ENCODE measurements around the gene A3GALT2. TPM values are rescaled to one million over a fixed set of nuclear protein-coding genes. Genes with fewer than 3 reads are reported as not detected.

The A3GALT2 gene
- total and polyA plus RNA-seq, 9 of the 15 experiments (the other 6 are each of a cell fraction or from before 2014, with no cell fraction given), result not detected

- H3K27ac ChIP-seq (ENCODE audit: extremely low read depth, low read depth, low read length), result no peak overlapping the region
- ChIA-PET CTCF (ENCODE audit: low intra/inter-chr PET ratio) (interaction anchor here (1.3 kb wide), 1 partner anchor 10 kb away, joined by 5 read pairs; no protein-coding TSS in a partner anchor), POLR2A (interaction anchor here (0.9 kb wide), 1 partner anchor 9 kb away, joined by 3 read pairs; no protein-coding TSS in a partner anchor)
- DNase-seq (ENCODE audit: extremely low read depth in 1 of 4, low spot score in 3 of 4), result no peak
- ATAC-seq, result no peak
- H3K9me1 ChIP-seq (ENCODE audit: control insufficient read depth, insufficient read depth, low read length), result no peaks in the 10 kb centered on the region
- no peaks in the 10 kb centered on the region for H3K79me2 ChIP-seq (ENCODE audit: control insufficient read depth, insufficient read depth, low read length)
- H3K36me3 ChIP-seq (ENCODE audit: control insufficient read depth, insufficient read depth, low read length), result no peaks in the 10 kb centered on the region
- no peak overlapping the region for H3K4me2 ChIP-seq (ENCODE audit: insufficient read depth, low read length)
- in situ Hi-C loops (cut with MboI) (no loop called here), intact Hi-C loops (cut with micrococcal nuclease) (no loop called here)
- H3K9me3 ChIP-seq (replicated peaks; ENCODE audit: control insufficient read depth, insufficient read depth, low read depth, low read length), result no peaks in the 10 kb centered on the region
- no peak for FAIRE-seq
- H2AFZ ChIP-seq (ENCODE audit: low read depth, low read length), result no peak overlapping the region
- no peaks in the 10 kb centered on the region for H3K27me3 ChIP-seq (ENCODE audit: control insufficient read depth in 2 of 2, insufficient read depth in 2 of 2, low read length in 2 of 2)
- H4K20me1 ChIP-seq (replicated peaks; ENCODE audit: control insufficient read depth, insufficient read depth, low read length), result peaks cover 11% of the 10 kb centered on the region; the same call in 1 of the 2 replicates
- peaks cover 7 to 18% of the 10 kb centered on the region in 2 experiments for H3K4me1 ChIP-seq (replicated peaks in 1 of 2; ENCODE audit: control insufficient read depth in 2 of 2, insufficient read depth in 2 of 2, low read length in 2 of 2)
- H3K4me3 ChIP-seq, result no peak overlapping the region
- WGBS (ENCODE audit: insufficient coverage, low coverage, missing lambda C conversion rate), result 26% methylated on average over 4 of the region's 4 CpGs
- H3K9ac ChIP-seq (ENCODE audit: insufficient read depth in 1 of 2, low read depth in 2 of 2, low read length in 2 of 2), result no peak overlapping the region
- BruUV-seq (replicated peaks), result no TSS peak
- no peak for TF ChIP-seq RREB1 (CRISPR knock-in tag; IDR thresholded peaks at IDR 0.05)
- no peak for TF ChIP-seq SAP30 (IDR thresholded peaks at IDR 0.05; ENCODE audit: borderline replicate concordance, insufficient read depth, low read depth, low read length, poor library complexity, severe bottlenecking)
- no peak for TF ChIP-seq EP400 (IDR thresholded peaks at IDR 0.05)
- no peak for TF ChIP-seq ESRRA (IDR thresholded peaks at IDR 0.05; ENCODE audit: borderline replicate concordance, low read depth)
- TF ChIP-seq SETDB1 (IDR thresholded peaks at IDR 0.05; ENCODE audit: low read length), result no peak
- TF ChIP-seq YY1 (IDR thresholded peaks at IDR 0.05; ENCODE audit: borderline replicate concordance in 1 of 3, control insufficient read depth in 1 of 3, extremely low read depth in 1 of 3, insufficient read depth in 3 of 3, insufficient read length in 1 of 3, insufficient replicate concordance in 2 of 3, low read depth in 1 of 3, low read length in 2 of 3), result no peak
- no peak for TF ChIP-seq FOXM1 (IDR thresholded peaks at IDR 0.05; ENCODE audit: low read depth)
- TF ChIP-seq FOXM1 (CRISPR knock-in tag; IDR thresholded peaks at IDR 0.05; ENCODE audit: low read depth), result no peak
- TF ChIP-seq GTF2E2 (tag; IDR thresholded peaks at IDR 0.05), result no peak
- TF ChIP-seq ZNF609 (CRISPR knock-in tag; IDR thresholded peaks at IDR 0.05; ENCODE audit: borderline replicate concordance), result no peak
These were observed 37.4 kb upstream of the A3GALT2 start for GRCh38 chr1:33358114-33358794.
